SK-N-SH (cell line): ENCODE measurements around the gene TSHZ3. TPM values are rescaled to one million over a fixed set of nuclear protein-coding genes. Genes with fewer than 3 reads are reported as not detected.

Experiments
- CTCF ChIA-PET: fragments of 300-600, 350-600 bp; formaldehyde crosslinking; extraction: SDS; loops from one replicate; lab custom pipeline; 2021; lab: Yijun Ruan, JAX
- POLR2A ChIA-PET: fragments of 350-600 bp; sonication (Branson Sonifier 250); formaldehyde crosslinking; extraction: SDS; loops from one replicate; lab custom pipeline; 2020; ENCODE audit warnings: antibody characterized with exemption, inconsistent platforms; lab: Yijun Ruan, JAX
- DNase-seq: peaks from one replicate; pipeline ENCODE4 v3.0.0; 2012
- H2AFZ ChIP-seq: fragments of 200-600 bp; sonication (generic); 2 replicates; pipeline ENCODE4 v1.8.1; 2016; ENCODE audit warnings: antibody characterized with exemption, mild to moderate bottlenecking, low read depth
- H3F3A ChIP-seq: fragments of 200-600 bp; sonication (generic); replicated peaks from 2 replicates; pipeline ENCODE3; 2016; ENCODE audit warnings: antibody characterized with exemption, mild to moderate bottlenecking; ENCODE audit not compliant: insufficient read depth
- H3K27ac ChIP-seq, 2 experiments: fragments of 200-500 bp in 1 of 2; fragments of 200-600 bp in 1 of 2; sonication (Bioruptor generic) in 1 of 2; sonication (generic), shearing (Covaris generic) in 1 of 2; 2 replicates each; pipeline versions ENCODE4 v1.5.1 to v1.6.1; 2014 to 2016; ENCODE audit warnings: low read depth in 2 of 2, inconsistent platforms in 1 of 2, low read length in 1 of 2, mild to moderate bottlenecking in 1 of 2, mixed read lengths in 1 of 2
- H3K27me3 ChIP-seq: fragments of 200-600 bp; sonication (generic), shearing (Covaris generic); 2 replicates; pipeline ENCODE4 v1.6.1; 2016; ENCODE audit warnings: mixed run types; ENCODE audit not compliant: insufficient read depth
- H3K36me3 ChIP-seq, 2 experiments: fragments of 200-500 bp in 1 of 2; fragments of 200-600 bp in 1 of 2; sonication (Bioruptor generic) in 1 of 2; sonication (generic) in 1 of 2; replicated peaks in 1 of 2; 2 replicates each; pipeline versions ENCODE3 to v1.5.1; 2014 to 2016; ENCODE audit warnings: low read length in 1 of 2, mild to moderate bottlenecking in 1 of 2; ENCODE audit not compliant: insufficient read depth in 2 of 2, control insufficient read depth in 1 of 2
- H3K4me1 ChIP-seq, 2 experiments: fragments of 200-500 bp in 1 of 2; fragments of 200-600 bp in 1 of 2; sonication (Bioruptor generic) in 1 of 2; sonication (generic), shearing (Covaris generic) in 1 of 2; 2 replicates each; pipeline versions ENCODE4 v1.5.1 to v1.6.1; 2014 to 2016; ENCODE audit warnings: low read depth in 1 of 2, low read length in 1 of 2, mixed run types in 1 of 2; ENCODE audit not compliant: insufficient read depth in 2 of 2, control insufficient read depth in 1 of 2
- H3K4me2 ChIP-seq: fragments of 200-600 bp; sonication (generic), shearing (Covaris generic); 2 replicates; pipeline ENCODE4 v1.6.1; 2017; ENCODE audit warnings: mixed run types
- H3K4me3 ChIP-seq, 2 experiments: fragments of 200-500 bp in 1 of 2; fragments of 200-600 bp in 1 of 2; sonication (Bioruptor generic) in 1 of 2; sonication (generic), shearing (Covaris generic) in 1 of 2; 2 replicates each; pipeline versions ENCODE4 v1.5.1 to v1.8.1; 2014 to 2016; ENCODE audit warnings: low read depth in 2 of 2, inconsistent platforms in 1 of 2, low read length in 1 of 2, mild to moderate bottlenecking in 1 of 2, mixed read lengths in 1 of 2, moderate library complexity in 1 of 2
- H3K79me2 ChIP-seq: fragments of 200-600 bp; sonication (generic); 2 replicates; pipeline ENCODE4 v1.8.1; 2017; ENCODE audit warnings: mild to moderate bottlenecking; ENCODE audit not compliant: insufficient read depth
- H3K9ac ChIP-seq: fragments of 200-600 bp; sonication (generic); 2 replicates; pipeline ENCODE4 v1.6.1; 2017; ENCODE audit warnings: mixed run types
- H3K9me2 ChIP-seq: fragments of 200-600 bp; sonication (generic); 2 replicates; pipeline ENCODE4 v1.6.1; 2017; ENCODE audit warnings: mixed run types
- H3K9me3 ChIP-seq: fragments of 200-600 bp; sonication (generic); 2 replicates; pipeline ENCODE4 v1.6.1; 2017; ENCODE audit warnings: mixed run types, mild to moderate bottlenecking, moderate library complexity
- H4K20me1 ChIP-seq: fragments of 200-600 bp; sonication (generic); 2 replicates; pipeline ENCODE4 v1.6.1; 2017; ENCODE audit warnings: mild to moderate bottlenecking, mixed run types; ENCODE audit not compliant: insufficient read depth
- FOSL2 ChIP-seq: IDR thresholded peaks from 2 replicates; pipeline ENCODE4 v1.4.0; 2012; ENCODE audit warnings: low read depth, mild to moderate bottlenecking, moderate library complexity, borderline replicate concordance
- FOXM1 ChIP-seq: IDR thresholded peaks from 2 replicates; pipeline ENCODE4 v1.4.0; 2012; ENCODE audit warnings: low read depth, mild to moderate bottlenecking
- GATA2 ChIP-seq: sonication (generic); formaldehyde crosslinking; IDR thresholded peaks from 2 replicates; pipeline ENCODE4 v1.5.0; 2020; ENCODE audit warnings: mild to moderate bottlenecking, missing genetic modification reagents
- JUND ChIP-seq: IDR thresholded peaks from 2 replicates; pipeline ENCODE4 v1.4.0; 2012
- MXI1 ChIP-seq: IDR thresholded peaks from 2 replicates; pipeline ENCODE4 v1.6.1; 2012; ENCODE audit warnings: mild to moderate bottlenecking, low read depth, low read length, improper control_type of control experiment
- NFIC ChIP-seq: IDR thresholded peaks from 2 replicates; pipeline ENCODE4 v1.4.0; 2012; ENCODE audit warnings: borderline replicate concordance
- NRF1 ChIP-seq: IDR thresholded peaks from 2 replicates; pipeline ENCODE4 v1.6.1; 2012; ENCODE audit warnings: low read depth, mild to moderate bottlenecking, low read length
- POLR2AphosphoS5 ChIP-seq: IDR thresholded peaks from 2 replicates; pipeline ENCODE4 v1.6.1; 2012; ENCODE audit warnings: low read depth, low read length
- RAD21 ChIP-seq: IDR thresholded peaks from 2 replicates; pipeline ENCODE4 v1.6.1; 2012; ENCODE audit warnings: mild to moderate bottlenecking, low read length
- RFX5 ChIP-seq: IDR thresholded peaks from 2 replicates; pipeline ENCODE4 v1.6.1; 2012; ENCODE audit warnings: mild to moderate bottlenecking, improper control_type of control experiment, low read length
- RXRA ChIP-seq: IDR thresholded peaks from 2 replicates; pipeline ENCODE4 v1.4.0; 2012; ENCODE audit warnings: low read depth, mild to moderate bottlenecking, borderline replicate concordance
- TEAD4 ChIP-seq: IDR thresholded peaks from 2 replicates; pipeline ENCODE4 v1.4.0; 2012; ENCODE audit warnings: mild to moderate bottlenecking, borderline replicate concordance; ENCODE audit not compliant: insufficient read depth
- WGBS: methylation state at CpG from one replicate; pipeline ENCODE4 v1.1.6; 2017; ENCODE audit warnings: low lambda C conversion rate; 5-methylcytosine and 5-hydroxymethylcytosine counted together
- polyA plus RNA-seq, 3 experiments: library from polyadenylated mRNA; depleted of rRNA; stranded (reverse); fragments of >200 nt; gene quantifications; 2 replicates each; pipeline ENCODE4 v1.2.3, GENCODE V29; 2012
- TF ChIP-seq, protein P1 (sequence below): fragments of 150-350 bp; IDR thresholded peaks from 2 replicates; pipeline ENCODE4 v1.6.1; 2017; ENCODE audit warnings: antibody characterized with exemption, low read length, low read depth, borderline replicate concordance
- TF ChIP-seq, protein P2 (sequence below): IDR thresholded peaks from 2 replicates; pipeline ENCODE4 v1.4.0; 2012; ENCODE audit warnings: low read depth, borderline replicate concordance
- TF ChIP-seq, protein P3 (sequence below): IDR thresholded peaks from 2 replicates; pipeline ENCODE4 v1.4.0; 2012; ENCODE audit warnings: low read depth, borderline replicate concordance

Gene TSHZ3
- polyA plus RNA-seq, 1 of the 3 experiments (the other 2 are of a cell fraction): 3.3 TPM

DNA sequence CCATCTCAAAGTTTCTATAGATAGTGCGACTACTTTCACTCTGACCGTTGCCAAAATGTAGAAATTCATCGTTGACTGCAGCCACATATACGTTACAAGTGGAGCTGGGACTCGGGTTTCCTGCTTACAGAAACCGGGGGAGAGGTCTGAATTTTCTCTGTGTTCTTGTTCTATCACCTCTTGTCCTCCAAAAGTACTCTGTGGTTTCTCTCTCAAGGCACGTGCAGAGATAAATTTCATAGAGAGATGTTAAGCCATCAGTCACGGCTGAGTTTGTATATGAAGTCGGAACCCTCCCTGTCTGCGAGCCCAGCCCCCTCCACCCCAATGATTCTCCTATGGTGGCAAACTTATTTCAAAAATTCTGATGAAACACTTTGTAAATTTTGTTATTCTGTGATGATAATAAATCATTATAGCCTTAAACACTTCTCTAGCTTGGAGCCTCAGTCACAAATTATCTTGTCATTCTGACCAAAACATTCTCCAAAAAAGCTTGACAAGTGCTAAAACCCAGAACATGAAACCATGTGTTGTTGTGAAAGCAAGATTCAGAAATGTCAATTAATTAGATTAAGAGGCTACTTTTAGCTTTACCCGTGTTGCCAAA lies 87.5 kb downstream of the TSHZ3 start:
- no peaks in the 10 kb centered on the region for H3K9me3 ChIP-seq
- no peak overlapping the region for H3K9ac ChIP-seq
- no peaks in the 10 kb centered on the region for H3K27me3 ChIP-seq
- no peak overlapping the region for H3K4me3 ChIP-seq
- POLR2A ChIA-PET: no interaction called here
- no peak overlapping the region for H3K4me2 ChIP-seq
- 63% methylated on average over 11 of the region's 11 CpGs for WGBS
- no peaks in the 10 kb centered on the region for H3F3A ChIP-seq
- no peaks in the 10 kb centered on the region for H4K20me1 ChIP-seq
- CTCF ChIA-PET: interaction anchor here (1.0 kb wide), 1 partner anchor 9 kb away, joined by 3 read pairs; no protein-coding TSS in a partner anchor
- no peak for TF ChIP-seq MXI1
- no peak for TF ChIP-seq RAD21
- no peak for TF ChIP-seq JUND
- no peak for TF ChIP-seq POLR2AphosphoS5
- no peak for TF ChIP-seq RXRA
- TF ChIP-seq RFX5: no peak
- TF ChIP-seq NRF1: no peak
- no peak for TF ChIP-seq TEAD4
- TF ChIP-seq NFIC: no peak
- TF ChIP-seq, protein P1, sequence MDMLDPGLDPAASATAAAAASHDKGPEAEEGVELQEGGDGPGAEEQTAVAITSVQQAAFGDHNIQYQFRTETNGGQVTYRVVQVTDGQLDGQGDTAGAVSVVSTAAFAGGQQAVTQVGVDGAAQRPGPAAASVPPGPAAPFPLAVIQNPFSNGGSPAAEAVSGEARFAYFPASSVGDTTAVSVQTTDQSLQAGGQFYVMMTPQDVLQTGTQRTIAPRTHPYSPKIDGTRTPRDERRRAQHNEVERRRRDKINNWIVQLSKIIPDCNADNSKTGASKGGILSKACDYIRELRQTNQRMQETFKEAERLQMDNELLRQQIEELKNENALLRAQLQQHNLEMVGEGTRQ: no peak
- TF ChIP-seq, protein P2, sequence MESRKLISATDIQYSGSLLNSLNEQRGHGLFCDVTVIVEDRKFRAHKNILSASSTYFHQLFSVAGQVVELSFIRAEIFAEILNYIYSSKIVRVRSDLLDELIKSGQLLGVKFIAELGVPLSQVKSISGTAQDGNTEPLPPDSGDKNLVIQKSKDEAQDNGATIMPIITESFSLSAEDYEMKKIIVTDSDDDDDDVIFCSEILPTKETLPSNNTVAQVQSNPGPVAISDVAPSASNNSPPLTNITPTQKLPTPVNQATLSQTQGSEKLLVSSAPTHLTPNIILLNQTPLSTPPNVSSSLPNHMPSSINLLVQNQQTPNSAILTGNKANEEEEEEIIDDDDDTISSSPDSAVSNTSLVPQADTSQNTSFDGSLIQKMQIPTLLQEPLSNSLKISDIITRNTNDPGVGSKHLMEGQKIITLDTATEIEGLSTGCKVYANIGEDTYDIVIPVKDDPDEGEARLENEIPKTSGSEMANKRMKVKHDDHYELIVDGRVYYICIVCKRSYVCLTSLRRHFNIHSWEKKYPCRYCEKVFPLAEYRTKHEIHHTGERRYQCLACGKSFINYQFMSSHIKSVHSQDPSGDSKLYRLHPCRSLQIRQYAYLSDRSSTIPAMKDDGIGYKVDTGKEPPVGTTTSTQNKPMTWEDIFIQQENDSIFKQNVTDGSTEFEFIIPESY: no peak
- TF ChIP-seq FOXM1: no peak
- TF ChIP-seq FOSL2: no peak
- TF ChIP-seq, protein P3, sequence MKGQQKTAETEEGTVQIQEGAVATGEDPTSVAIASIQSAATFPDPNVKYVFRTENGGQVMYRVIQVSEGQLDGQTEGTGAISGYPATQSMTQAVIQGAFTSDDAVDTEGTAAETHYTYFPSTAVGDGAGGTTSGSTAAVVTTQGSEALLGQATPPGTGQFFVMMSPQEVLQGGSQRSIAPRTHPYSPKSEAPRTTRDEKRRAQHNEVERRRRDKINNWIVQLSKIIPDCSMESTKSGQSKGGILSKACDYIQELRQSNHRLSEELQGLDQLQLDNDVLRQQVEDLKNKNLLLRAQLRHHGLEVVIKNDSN: no peak
- TF ChIP-seq GATA2 (CRISPR knock-in tag): no peak
- peaks cover 0 to 17% of the 10 kb centered on the region in 2 experiments; a peak in 2 of 4 replicates for H3K4me1 ChIP-seq
- DNase-seq: no peak
- H2AFZ ChIP-seq: no peak overlapping the region
- H3K27ac ChIP-seq: no peak overlapping the region; a peak in 1 of 4 replicates
- H3K9me2 ChIP-seq: no peaks in the 10 kb centered on the region
- H3K36me3 ChIP-seq: no peaks in the 10 kb centered on the region
- no peaks in the 10 kb centered on the region for H3K79me2 ChIP-seq
